HEK293T (cell line): ENCODE results near the gene CFAP119.

Source experiments
- ARNT ChIP-seq: fragments of 450-650 bp; IDR thresholded peaks from 2 replicates; pipeline ENCODE4 v1.6.1; 2017; ENCODE audit warnings: mild to moderate bottlenecking
- NFRKB ChIP-seq: fragments of 450-650 bp; IDR thresholded peaks from 2 replicates; pipeline ENCODE4 v1.6.1; 2016; ENCODE audit warnings: mild to moderate bottlenecking, moderate library complexity
- TF ChIP-seq, protein P1 (sequence below): fragments of 450-650 bp; IDR thresholded peaks from 2 replicates; pipeline ENCODE4 v1.6.1; 2016

- TF ChIP-seq, protein P1, sequence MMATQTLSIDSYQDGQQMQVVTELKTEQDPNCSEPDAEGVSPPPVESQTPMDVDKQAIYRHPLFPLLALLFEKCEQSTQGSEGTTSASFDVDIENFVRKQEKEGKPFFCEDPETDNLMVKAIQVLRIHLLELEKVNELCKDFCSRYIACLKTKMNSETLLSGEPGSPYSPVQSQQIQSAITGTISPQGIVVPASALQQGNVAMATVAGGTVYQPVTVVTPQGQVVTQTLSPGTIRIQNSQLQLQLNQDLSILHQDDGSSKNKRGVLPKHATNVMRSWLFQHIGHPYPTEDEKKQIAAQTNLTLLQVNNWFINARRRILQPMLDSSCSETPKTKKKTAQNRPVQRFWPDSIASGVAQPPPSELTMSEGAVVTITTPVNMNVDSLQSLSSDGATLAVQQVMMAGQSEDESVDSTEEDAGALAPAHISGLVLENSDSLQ = no peak
- TF ChIP-seq ARNT = no peak
- TF ChIP-seq NFRKB = no peak
Measured at GRCh38 chr16:30777591-30778297, 15.9 kb upstream of the CFAP119 start.
